ENCODE results near the gene BIRC2. TPM values are rescaled to one million over a fixed set of nuclear protein-coding genes. Genes with fewer than 3 reads are reported as not detected.

The BIRC2 gene
- total and polyA plus RNA-seq, 2 donors (not counting 1 experiment from before 2014, with no cell fraction given): 45.4 to 59.6 TPM

GRCh38 chr11:102389253-102389652 is 42.2 kb downstream of the BIRC2 start:
- Histone ChIP-seq H3K9ac (ENCODE audit: insufficient read depth, low read length) (no peak overlapping the region), H3K9me3 (ENCODE audit: control insufficient read depth, insufficient read depth, low read depth, low read length) (no peaks in the 10 kb centered on the region), H3K36me3 (ENCODE audit: control insufficient read depth, insufficient read depth, low read length) (peaks cover 17% of the 10 kb centered on the region), H3K4me3 (replicated peaks in 1 of 4; ENCODE audit: control extremely low read depth in 1 of 4, insufficient read depth in 1 of 4, low read depth in 3 of 4, low read length in 4 of 4) (no peak overlapping the region), H3K4me2 (ENCODE audit: extremely low read depth, insufficient read depth, low read length) (no peak overlapping the region), H4K20me1 (ENCODE audit: control insufficient read depth, extremely low read depth, insufficient read depth, low read length) (no peaks in the 10 kb centered on the region), H3K79me2 (ENCODE audit: control insufficient read depth, insufficient read depth, low read length) (peaks cover 20% of the 10 kb centered on the region), H3K27ac (ENCODE audit: insufficient read depth, low read length) (no peak overlapping the region), H2AFZ (ENCODE audit: low read length) (no peak overlapping the region), H3K4me1 (ENCODE audit: control insufficient read depth, extremely low read depth, insufficient read depth, low read length) (no peaks in the 10 kb centered on the region), H3K27me3 (ENCODE audit: control insufficient read depth, insufficient read depth, low read length) (no peaks in the 10 kb centered on the region)
- TF ChIP-seq EZH2 (IDR thresholded peaks at IDR 0.05; ENCODE audit: low read length, missing control alignments) (no peak), CTCF (conservative IDR thresholded peaks at IDR 0.05 in 1 of 2, IDR thresholded peaks at IDR 0.05 in 1 of 2; ENCODE audit: low read depth in 1 of 2, low read length in 2 of 2) (no peak)
- DNase-seq (ENCODE audit: low read depth in 2 of 2): peak in 1 of 2 donors; percentile 11

GRCh38 chr11:102390667-102391465 is 43.9 kb downstream of the BIRC2 start:
- H3K36me3 ChIP-seq (ENCODE audit: control insufficient read depth, insufficient read depth, low read length): peaks cover 15% of the 10 kb centered on the region
- peak; percentile 55 to 72 for DNase-seq (ENCODE audit: low read depth in 2 of 2)
- peaks cover 20% of the 10 kb centered on the region for H3K79me2 ChIP-seq (ENCODE audit: control insufficient read depth, insufficient read depth, low read length)

More at GRCh38 chr11:102390667-102391465, 43.9 kb downstream of the BIRC2 start:
- Histone ChIP-seq H4K20me1 (ENCODE audit: control insufficient read depth, extremely low read depth, insufficient read depth, low read length) (no peaks in the 10 kb centered on the region), H3K4me3 (replicated peaks in 1 of 4; ENCODE audit: control extremely low read depth in 1 of 4, insufficient read depth in 1 of 4, low read depth in 3 of 4, low read length in 4 of 4) (no peak overlapping the region), H3K4me1 (ENCODE audit: control insufficient read depth, extremely low read depth, insufficient read depth, low read length) (no peaks in the 10 kb centered on the region), H2AFZ (ENCODE audit: low read length) (no peak overlapping the region), H3K27ac (ENCODE audit: insufficient read depth, low read length) (peak overlapping the region; percentile 16), H3K27me3 (ENCODE audit: control insufficient read depth, insufficient read depth, low read length) (no peaks in the 10 kb centered on the region), H3K9me3 (ENCODE audit: control insufficient read depth, insufficient read depth, low read depth, low read length) (no peaks in the 10 kb centered on the region), H3K9ac (ENCODE audit: insufficient read depth, low read length) (no peak overlapping the region), H3K4me2 (ENCODE audit: extremely low read depth, insufficient read depth, low read length) (no peak overlapping the region)
- no peak for TF ChIP-seq EZH2 (IDR thresholded peaks at IDR 0.05; ENCODE audit: low read length, missing control alignments)
- TF ChIP-seq CTCF (conservative IDR thresholded peaks at IDR 0.05 in 1 of 2, IDR thresholded peaks at IDR 0.05 in 1 of 2; ENCODE audit: low read depth in 1 of 2, low read length in 2 of 2): peak; percentile 91 to 92
